ENCODE measurements around the gene CNTFR. TPM values are rescaled to one million over a fixed set of nuclear protein-coding genes. Genes with fewer than 3 reads are reported as not detected.

CNTFR gene
- total RNA-seq, 4 donors from 2014 or later = 17.5 to 130 (median 49.1) TPM

GRCh38 chr9:34566972-34567371, 22.6 kb downstream of the CNTFR start:
- no peak for TF ChIP-seq CTCF (IDR thresholded peaks at IDR 0.05; ENCODE audit: low read depth)

- TF ChIP-seq CTCF (IDR thresholded peaks at IDR 0.05; ENCODE audit: low read depth) = no peak
Observed at GRCh38 chr9:34566322-34566721, 23.2 kb downstream of the CNTFR start.

GRCh38 chr9:34565856-34566255, 23.7 kb downstream of the CNTFR start:
- no peak for TF ChIP-seq CTCF (IDR thresholded peaks at IDR 0.05; ENCODE audit: low read depth)

GRCh38 chr9:34564617-34565016, 24.9 kb downstream of the CNTFR start:
- TF ChIP-seq CTCF (IDR thresholded peaks at IDR 0.05; ENCODE audit: low read depth) = no peak

GRCh38 chr9:34563262-34563661, 26.3 kb downstream of the CNTFR start:
- TF ChIP-seq CTCF (IDR thresholded peaks at IDR 0.05; ENCODE audit: low read depth) = no peak

- no peak for TF ChIP-seq CTCF (IDR thresholded peaks at IDR 0.05; ENCODE audit: low read depth)
Observed at GRCh38 chr9:34562135-34562745, 27.3 kb downstream of the CNTFR start.

GRCh38 chr9:34560599-34561214, 28.8 kb downstream of the CNTFR start:
- TF ChIP-seq CTCF (IDR thresholded peaks at IDR 0.05; ENCODE audit: low read depth) = no peak

All from subcutaneous adipose tissue (tissue), 4 donors.